RWPE2 (cell line): ENCODE results near the gene RPS6KA5.

Source experiments
- ATAC-seq: fragments of 200-7000 bp; cut with Tn5 transposase; 3 replicates; pipeline ENCODE4 v1.9.1; 2021; ENCODE audit warnings: low read depth
- DNase-seq: peaks from one replicate; pipeline ENCODE4 v3.0.0-alpha.2; 2020; ENCODE audit warnings: low spot score
- H3K27ac ChIP-seq: fragments of 450-650 bp; 2 replicates; pipeline ENCODE4 v1.5.1; 2017; ENCODE audit warnings: mild to moderate bottlenecking; ENCODE audit not compliant: poor library complexity, severe bottlenecking
- H3K27me3 ChIP-seq: fragments of 250-450 bp; sonication (Bioruptor Pico); 2 replicates; pipeline ENCODE4 v1.5.1; 2021; ENCODE audit warnings: mild to moderate bottlenecking, moderate library complexity; ENCODE audit not compliant: insufficient read depth, poor library complexity, severe bottlenecking
- H3K36me3 ChIP-seq: fragments of 250-450 bp; sonication (Bioruptor Pico); 2 replicates; pipeline ENCODE4 v1.5.1; 2020; ENCODE audit warnings: low read depth, mild to moderate bottlenecking, moderate library complexity
- H3K4me1 ChIP-seq: fragments of 250-450 bp; sonication (Bioruptor Pico); 2 replicates; pipeline ENCODE4 v1.5.1; 2021; ENCODE audit warnings: mild to moderate bottlenecking, moderate library complexity; ENCODE audit not compliant: insufficient read depth, poor library complexity, severe bottlenecking
- H3K4me3 ChIP-seq: fragments of 250-450 bp; sonication (Bioruptor Pico); 2 replicates; pipeline ENCODE4 v1.5.1; 2021; ENCODE audit warnings: mild to moderate bottlenecking, moderate library complexity; ENCODE audit not compliant: severe bottlenecking
- H3K9me3 ChIP-seq: fragments of 250-450 bp; sonication (Bioruptor Pico); 2 replicates; pipeline ENCODE4 v1.5.1; 2021; ENCODE audit warnings: mild to moderate bottlenecking, moderate library complexity; ENCODE audit not compliant: severe bottlenecking
- TF ChIP-seq, protein P1 (sequence below): fragments of 450-650 bp; IDR thresholded peaks from one replicate; pipeline ENCODE4 v1.5.1; 2017; ENCODE audit warnings: mild to moderate bottlenecking, moderate library complexity; ENCODE audit not compliant: poor library complexity, severe bottlenecking

The RPS6KA5 gene

DNA sequence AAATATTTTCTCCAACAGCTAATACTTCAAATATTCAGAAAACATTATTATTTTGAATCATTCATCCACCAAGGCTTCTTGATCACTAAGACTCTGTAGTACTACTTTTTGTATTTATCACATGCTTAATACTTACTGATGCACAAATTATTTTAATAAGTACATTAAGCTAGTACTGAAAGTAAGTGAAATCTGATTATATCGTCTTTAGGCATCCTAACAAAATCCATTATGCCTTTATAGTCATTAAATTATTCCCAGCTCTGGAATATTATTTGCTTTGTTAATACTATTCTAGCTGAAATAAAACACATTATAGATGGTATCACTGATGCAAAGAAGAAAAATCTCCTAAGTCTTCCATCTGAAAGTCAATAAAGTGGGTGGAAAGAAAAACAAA, 169.1 kb downstream of the RPS6KA5 start:
- DNase-seq (no peak), ATAC-seq (no peak)
- Histone ChIP-seq H3K9me3 (no peaks in the 10 kb centered on the region), H3K27me3 (no peaks in the 10 kb centered on the region), H3K27ac (no peak overlapping the region), H3K4me1 (peaks cover 5% of the 10 kb centered on the region), H3K4me3 (no peak overlapping the region), H3K36me3 (peaks cover 5% of the 10 kb centered on the region; the same call in 1 of the 2 replicates)
- TF ChIP-seq, protein P1, sequence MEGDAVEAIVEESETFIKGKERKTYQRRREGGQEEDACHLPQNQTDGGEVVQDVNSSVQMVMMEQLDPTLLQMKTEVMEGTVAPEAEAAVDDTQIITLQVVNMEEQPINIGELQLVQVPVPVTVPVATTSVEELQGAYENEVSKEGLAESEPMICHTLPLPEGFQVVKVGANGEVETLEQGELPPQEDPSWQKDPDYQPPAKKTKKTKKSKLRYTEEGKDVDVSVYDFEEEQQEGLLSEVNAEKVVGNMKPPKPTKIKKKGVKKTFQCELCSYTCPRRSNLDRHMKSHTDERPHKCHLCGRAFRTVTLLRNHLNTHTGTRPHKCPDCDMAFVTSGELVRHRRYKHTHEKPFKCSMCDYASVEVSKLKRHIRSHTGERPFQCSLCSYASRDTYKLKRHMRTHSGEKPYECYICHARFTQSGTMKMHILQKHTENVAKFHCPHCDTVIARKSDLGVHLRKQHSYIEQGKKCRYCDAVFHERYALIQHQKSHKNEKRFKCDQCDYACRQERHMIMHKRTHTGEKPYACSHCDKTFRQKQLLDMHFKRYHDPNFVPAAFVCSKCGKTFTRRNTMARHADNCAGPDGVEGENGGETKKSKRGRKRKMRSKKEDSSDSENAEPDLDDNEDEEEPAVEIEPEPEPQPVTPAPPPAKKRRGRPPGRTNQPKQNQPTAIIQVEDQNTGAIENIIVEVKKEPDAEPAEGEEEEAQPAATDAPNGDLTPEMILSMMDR: no peak

DNA sequence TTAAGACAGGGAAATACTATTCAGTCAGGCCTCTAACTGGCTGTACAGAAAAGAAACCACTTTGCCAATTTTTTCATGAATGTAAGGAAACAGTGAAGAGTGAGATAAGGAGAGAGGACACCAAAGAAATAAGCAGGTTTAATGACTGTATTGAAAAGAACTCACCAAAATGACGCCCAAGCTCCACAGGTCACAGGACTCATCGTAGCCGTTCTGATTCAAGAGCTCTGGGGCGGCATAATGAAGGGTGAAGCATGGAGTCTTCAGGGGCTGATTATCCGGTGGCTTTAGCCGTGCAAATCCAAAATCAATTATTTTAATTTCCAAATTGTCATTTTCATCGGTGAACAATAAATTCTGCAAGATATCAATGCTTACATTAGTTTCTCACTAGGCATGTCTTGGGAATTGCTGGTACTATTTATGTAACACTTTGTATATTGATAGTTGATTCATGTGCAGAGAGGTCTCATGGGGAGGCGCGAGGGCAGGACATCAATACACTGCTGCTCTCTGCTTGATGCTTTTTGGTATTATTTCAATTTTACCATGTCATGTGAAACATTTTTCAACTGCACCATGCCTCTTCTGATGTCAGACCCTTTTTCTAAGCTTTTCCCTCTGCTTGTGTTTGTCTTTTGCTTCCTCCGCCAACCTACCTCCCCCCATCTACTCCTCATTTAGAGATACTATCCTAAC, 170.0 kb downstream of the RPS6KA5 start:
- Histone ChIP-seq H3K27me3 (no peaks in the 10 kb centered on the region), H3K9me3 (no peaks in the 10 kb centered on the region), H3K36me3 (peaks cover 5% of the 10 kb centered on the region; the same call in 1 of the 2 replicates), H3K27ac (no peak overlapping the region), H3K4me1 (peaks cover 5% of the 10 kb centered on the region), H3K4me3 (no peak overlapping the region)
- ATAC-seq (no peak), DNase-seq (no peak)
- TF ChIP-seq, protein P1: no peak

DNA sequence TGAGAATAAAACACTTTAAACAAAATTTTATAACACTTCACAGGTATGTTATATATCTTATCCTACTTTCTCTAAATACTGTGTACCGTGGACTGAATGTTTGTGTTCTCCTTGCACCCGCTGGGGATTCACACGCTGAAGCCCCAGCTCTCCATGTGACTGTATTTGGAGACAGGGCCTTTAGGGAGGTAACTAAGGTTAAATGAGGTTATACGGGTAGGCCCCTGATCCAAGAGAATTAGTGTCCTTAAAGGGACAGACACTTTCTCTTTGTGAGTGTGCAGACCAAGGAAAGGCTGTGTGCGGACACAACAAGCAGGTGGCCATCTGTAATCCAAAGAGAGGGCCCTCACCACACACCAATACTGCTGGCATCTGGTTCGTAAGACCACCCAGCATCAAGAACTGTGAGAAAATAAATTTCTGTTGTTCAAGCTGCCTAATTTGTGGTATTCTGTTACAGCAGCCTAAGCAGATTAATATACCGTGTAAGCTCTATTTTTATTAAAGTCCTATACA, 174.1 kb downstream of the RPS6KA5 start:
- Histone ChIP-seq H3K4me1 (peaks cover 10% of the 10 kb centered on the region), H3K27ac (no peak overlapping the region), H3K27me3 (no peaks in the 10 kb centered on the region), H3K9me3 (peaks cover 8% of the 10 kb centered on the region), H3K4me3 (no peak overlapping the region), H3K36me3 (no peaks in the 10 kb centered on the region; the same call in 1 of the 2 replicates)
- DNase-seq (no peak), ATAC-seq (no peak)
- TF ChIP-seq, protein P1: no peak

DNA sequence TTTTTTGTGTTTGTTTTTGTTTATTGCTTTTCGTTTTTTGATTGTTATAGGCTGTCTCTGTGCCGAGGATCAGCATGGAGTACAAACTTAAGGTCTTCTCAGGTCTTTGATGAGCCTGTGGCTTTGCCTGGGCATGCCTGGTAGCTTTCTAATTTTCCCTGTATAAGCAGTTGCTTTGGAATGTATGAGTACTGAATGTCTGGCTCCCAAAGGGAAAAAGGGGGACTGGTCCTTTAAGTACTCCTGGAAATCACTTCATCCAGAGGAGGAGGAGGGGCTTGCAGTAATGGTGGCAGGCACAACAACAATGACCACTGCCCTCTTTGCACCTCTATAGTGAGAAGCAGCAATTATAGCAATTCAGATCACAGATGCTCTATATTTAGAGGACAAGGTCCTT, 176.7 kb downstream of the RPS6KA5 start:
- H3K4me3 ChIP-seq: no peak overlapping the region
- peak overlapping the region; percentile 7 for H3K27ac ChIP-seq
- no peaks in the 10 kb centered on the region for H3K27me3 ChIP-seq
- ATAC-seq (peak; percentile 67), DNase-seq (no peak)
- H3K4me1 ChIP-seq: peaks cover 10% of the 10 kb centered on the region
- no peaks in the 10 kb centered on the region for H3K36me3 ChIP-seq
- TF ChIP-seq, protein P1: no peak
- H3K9me3 ChIP-seq: peaks cover 8% of the 10 kb centered on the region

DNA sequence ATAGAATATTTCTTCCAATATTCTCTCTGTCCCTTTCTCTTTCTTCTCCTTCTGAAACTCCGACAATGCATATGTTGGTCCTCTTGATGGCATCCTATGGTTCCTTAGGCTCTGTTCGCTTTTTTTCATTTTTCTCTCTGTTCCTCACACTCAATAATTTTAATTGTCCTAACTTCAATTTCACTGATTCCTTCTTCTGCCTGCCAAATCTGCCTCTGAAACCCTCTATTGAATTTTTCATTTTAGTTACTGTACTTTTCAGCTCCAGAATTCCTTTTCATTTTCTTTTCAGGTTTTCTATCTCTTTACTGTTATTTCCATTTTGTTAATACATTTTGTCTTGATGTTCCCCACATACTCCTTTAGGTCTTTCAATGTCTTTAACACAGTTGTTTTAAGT, 177.2 kb downstream of the RPS6KA5 start:
- DNase-seq: no peak
- no peaks in the 10 kb centered on the region for H3K27me3 ChIP-seq
- H3K4me3 ChIP-seq: no peak overlapping the region
- TF ChIP-seq, protein P1: no peak
- peaks cover 10% of the 10 kb centered on the region for H3K4me1 ChIP-seq
- peaks cover 8% of the 10 kb centered on the region for H3K9me3 ChIP-seq
- H3K27ac ChIP-seq: peak overlapping the region; percentile 7
- ATAC-seq: no peak
- H3K36me3 ChIP-seq: no peaks in the 10 kb centered on the region
